Ishikawa (cell line): Measurements from ENCODE around the gene NDUFA11.

Source experiments
- CEBPB ChIP-seq: IDR thresholded peaks from 2 replicates; pipeline ENCODE4 v1.6.1; 2012
- EGR1 ChIP-seq: IDR thresholded peaks from 2 replicates; pipeline ENCODE4 v1.6.1; 2012
- EP300 ChIP-seq: IDR thresholded peaks from 2 replicates; pipeline ENCODE4 v1.6.1; 2012; ENCODE audit warnings: borderline replicate concordance
- FOXM1 ChIP-seq: IDR thresholded peaks from 2 replicates; pipeline ENCODE4 v1.6.1; 2012; ENCODE audit warnings: low read depth, borderline replicate concordance
- NFIC ChIP-seq: IDR thresholded peaks from 2 replicates; pipeline ENCODE4 v1.6.1; 2012
- RAD21 ChIP-seq: IDR thresholded peaks from 2 replicates; pipeline ENCODE4 v1.6.1; 2012; ENCODE audit warnings: low read depth
- REST ChIP-seq: IDR thresholded peaks from 2 replicates; pipeline ENCODE4 v1.6.1; 2012; ENCODE audit warnings: low read depth, mild to moderate bottlenecking
- TAF1 ChIP-seq: IDR thresholded peaks from 2 replicates; pipeline ENCODE4 v1.6.1; 2012; ENCODE audit warnings: low read depth, mild to moderate bottlenecking
- TCF12 ChIP-seq: IDR thresholded peaks from 2 replicates; pipeline ENCODE4 v1.6.1; 2012; ENCODE audit warnings: low read depth
- USF1 ChIP-seq: IDR thresholded peaks from 2 replicates; pipeline ENCODE4 v1.6.1; 2012
- YY1 ChIP-seq: IDR thresholded peaks from 2 replicates; pipeline ENCODE4 v1.6.1; 2012; ENCODE audit warnings: low read depth
- TF ChIP-seq, protein P1 (sequence below): IDR thresholded peaks from 2 replicates; pipeline ENCODE4 v1.6.1; 2012

GRCh38 chr19:5952193-5953029 is 48.8 kb upstream of the NDUFA11 start:
- TF ChIP-seq EGR1 (no peak), USF1 (no peak), EP300 (no peak), REST (no peak), RAD21 (no peak), CEBPB (no peak), TAF1 (no peak), TCF12 (no peak), NFIC (no peak), YY1 (no peak), FOXM1 (no peak)
- TF ChIP-seq, protein P1, sequence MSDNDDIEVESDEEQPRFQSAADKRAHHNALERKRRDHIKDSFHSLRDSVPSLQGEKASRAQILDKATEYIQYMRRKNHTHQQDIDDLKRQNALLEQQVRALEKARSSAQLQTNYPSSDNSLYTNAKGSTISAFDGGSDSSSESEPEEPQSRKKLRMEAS, result no peak
